ENCODE measurements around the gene ADK.

ADK gene

DNA sequence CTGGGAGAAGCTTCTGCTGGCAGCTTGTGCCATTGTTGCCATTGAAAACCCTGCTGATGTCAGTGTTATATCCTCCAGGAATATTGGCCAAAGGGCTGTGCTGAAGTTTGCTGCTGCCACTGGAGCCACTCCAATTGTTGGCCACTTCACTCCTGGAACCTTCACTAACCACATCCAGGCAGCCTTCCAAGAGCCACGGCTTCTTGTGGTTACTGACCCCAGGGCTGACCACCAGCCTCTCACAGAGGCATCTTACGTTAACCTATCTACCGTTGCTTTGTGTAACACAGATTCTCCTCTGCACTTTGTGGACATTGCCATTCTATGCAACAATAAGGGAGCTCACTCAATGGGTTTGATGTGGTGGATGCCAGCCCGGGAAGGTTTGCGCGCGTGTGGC is 220.7 kb downstream of the ADK start:
- DNase-seq = no peak

DNA sequence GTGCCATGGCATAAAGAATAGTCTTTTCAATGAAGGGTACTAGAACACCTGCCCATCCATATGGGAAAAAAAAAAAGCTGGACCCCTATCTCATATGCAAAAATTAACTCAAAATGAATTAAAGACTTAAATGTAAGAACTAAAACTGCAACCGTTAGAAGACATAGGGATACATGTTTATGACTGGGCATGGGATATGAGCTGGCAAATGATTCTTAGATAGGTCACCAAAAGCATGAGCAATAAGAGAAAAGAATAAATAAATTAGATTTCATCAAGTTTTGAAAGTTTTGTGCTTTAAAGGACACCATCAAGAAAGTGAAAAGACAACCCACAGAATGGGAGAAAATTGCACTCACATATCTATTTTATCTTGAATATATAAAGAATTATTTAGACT is 222.0 kb downstream of the ADK start:
- no peak for DNase-seq

- DNase-seq = no peak
Measured at GRCh38 chr10:74377476-74377875, 226.5 kb downstream of the ADK start.

- no peak for DNase-seq
Measured at GRCh38 chr10:74379474-74379873, 228.5 kb downstream of the ADK start.

GRCh38 chr10:74380795-74381194 is 229.8 kb downstream of the ADK start:
- DNase-seq = no peak

DNA sequence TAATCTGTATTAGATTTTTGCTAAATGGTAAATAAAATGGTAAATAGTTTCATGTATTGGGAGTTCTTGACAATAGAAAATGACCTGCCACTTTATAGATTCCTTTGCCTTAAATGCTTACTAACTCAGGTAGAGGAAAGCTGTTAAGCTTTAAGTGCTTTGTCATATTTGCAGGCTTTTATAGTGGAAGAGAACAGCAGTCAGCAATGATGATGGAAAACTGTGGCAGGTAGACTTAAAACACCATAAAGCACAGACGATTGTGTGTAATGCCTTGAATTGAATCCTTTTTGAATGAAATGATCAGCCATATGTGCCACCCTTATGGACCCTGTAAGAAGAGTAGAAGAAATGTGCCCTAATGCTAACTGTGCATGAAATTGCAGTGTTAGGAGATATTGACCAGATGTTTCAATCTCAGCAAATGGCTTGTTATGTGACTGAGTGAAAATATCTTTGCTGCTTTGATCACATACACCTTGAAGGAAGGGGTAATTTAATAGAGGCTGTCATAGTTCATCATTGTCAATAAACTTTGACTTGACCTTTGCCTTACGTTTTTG is 230.4 kb downstream of the ADK start:
- no peak for DNase-seq

DNA sequence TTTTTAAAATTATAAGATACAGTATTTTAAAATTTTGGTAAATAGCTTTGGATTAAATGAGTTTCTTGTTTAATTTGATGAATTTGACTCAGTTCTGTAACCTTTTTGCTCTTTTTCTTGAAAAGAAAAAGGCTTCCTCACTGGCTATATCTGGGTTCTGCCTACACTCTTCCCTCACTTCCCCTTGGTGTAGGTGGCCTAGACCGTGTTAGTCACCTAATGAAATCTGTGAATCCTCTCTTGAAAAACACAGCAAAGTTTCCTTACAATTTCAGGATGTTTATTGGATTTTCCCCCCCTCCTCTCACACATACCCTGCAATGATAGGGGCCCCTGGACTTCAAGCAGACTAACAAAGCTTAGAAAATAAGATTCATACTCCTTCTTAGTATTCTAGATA is 231.6 kb downstream of the ADK start:
- no peak for DNase-seq

GRCh38 chr10:74383642-74384041 is 232.6 kb downstream of the ADK start:
- no peak for DNase-seq

GRCh38 chr10:74384615-74385183 is 233.7 kb downstream of the ADK start:
- DNase-seq = no peak

GRCh38 chr10:74388801-74389200 is 237.8 kb downstream of the ADK start:
- no peak for DNase-seq

DNA sequence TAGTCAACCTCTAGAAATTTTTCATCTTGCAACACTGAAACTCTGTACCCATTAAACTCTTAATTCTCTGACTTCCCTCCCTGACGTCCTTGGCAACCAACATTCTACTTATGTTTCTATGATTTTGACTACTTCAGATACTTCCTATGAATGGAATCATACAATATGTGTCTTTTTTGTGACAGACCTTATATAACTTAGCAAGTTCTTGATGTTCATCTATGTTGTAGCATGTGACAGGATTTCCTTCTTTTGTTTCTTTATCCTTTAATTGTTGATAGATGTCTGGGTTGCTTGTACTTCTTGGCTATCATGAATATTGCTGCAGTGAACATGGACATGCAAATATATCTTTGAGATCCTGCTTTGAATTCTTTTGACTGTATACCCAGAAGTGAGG is 240.8 kb downstream of the ADK start:
- DNase-seq = no peak

DNA sequence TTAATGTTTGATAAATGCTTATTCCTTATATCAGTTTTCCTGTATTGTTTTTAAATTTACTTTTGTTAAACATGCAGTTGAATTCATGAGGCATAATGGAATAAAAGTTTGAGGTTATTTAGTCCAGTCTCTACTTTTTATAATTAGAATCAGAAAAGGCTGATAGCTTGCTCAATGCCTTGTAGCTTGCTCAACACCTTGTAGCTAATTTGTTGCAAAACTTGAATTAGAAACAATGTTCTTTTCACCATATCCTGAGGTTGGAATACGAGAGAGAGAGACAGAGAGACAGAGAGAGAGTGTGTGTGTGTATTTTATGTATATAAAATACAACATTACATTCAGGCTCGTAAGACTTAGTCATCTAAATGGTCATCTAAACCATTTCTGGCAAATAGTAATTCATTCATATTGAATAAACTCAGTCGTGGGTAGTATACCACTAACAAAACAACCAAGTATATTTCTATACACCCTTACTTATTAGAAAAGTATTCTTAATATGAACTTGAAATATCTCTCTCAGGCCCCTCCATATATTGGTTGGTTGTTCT is 243.5 kb downstream of the ADK start:
- no peak for DNase-seq

DNA sequence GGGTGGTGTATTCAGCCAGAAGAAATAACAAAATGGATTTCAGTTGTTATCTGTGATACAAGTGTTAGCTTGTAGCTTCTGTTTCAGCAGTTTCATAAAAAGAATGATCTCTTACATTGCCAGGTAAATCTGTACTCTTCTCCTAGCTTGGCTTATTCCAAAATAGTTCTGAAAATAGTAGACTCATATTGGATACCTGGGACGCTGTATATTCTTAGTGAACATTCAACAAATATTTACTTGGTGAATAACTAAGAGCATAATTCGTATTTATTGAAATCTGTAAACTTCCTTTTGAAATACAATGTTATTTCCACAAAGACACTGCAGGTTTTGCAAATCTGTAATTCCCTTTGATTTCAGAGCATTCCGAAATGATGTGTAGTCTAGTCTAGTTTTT is 249.2 kb downstream of the ADK start:
- no peak for DNase-seq

DNA sequence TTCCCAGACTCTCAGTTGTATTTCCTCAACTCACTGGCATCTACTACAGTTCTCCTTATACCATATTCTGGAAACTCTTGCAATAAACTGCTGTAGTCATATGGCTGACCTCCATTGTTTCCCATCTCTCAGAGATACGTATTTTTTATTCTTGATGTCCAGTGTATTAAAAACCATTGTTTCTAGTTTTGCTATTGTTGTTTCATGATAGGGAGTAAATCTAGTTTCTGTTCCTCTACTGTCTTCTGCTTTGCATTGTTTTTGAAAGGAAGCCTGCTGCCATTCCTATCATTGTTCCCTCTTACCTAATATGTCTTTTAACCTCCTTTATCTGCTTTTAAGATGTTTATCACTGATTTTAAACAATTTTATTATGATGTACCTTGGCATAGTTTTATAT is 255.0 kb downstream of the ADK start:
- no peak for DNase-seq

GRCh38 chr10:74415146-74415839 is 264.3 kb downstream of the ADK start:
- DNase-seq = no peak

- DNase-seq = no peak
Measured at GRCh38 chr10:74417397-74417796, 266.4 kb downstream of the ADK start.

DNA sequence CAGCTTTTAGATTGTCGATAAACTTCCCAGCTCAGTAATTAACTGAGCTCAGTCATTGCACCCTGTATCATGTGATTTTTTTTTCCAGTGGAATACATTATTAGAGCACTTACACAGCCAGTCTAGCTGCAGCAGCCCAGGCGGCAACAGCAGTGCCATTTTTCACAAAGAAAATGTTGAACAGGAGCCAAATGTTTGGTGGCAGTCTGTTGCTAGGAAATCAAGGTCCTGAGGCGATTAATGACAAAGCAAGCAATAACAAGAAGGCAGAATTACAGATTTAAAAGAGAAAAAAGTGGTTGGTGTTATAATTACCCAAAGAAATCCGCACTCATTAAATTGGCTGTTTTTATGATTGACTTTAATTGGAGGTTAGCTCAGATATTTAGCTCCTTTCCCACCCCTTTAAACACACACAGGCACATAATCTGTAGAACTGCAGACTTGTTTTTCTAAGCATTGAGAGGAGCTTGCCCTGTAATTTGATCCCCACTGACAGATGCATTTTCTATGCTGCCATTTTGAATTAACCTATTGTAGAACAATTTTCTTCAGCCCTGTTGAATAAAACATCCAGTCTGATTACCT is 267.4 kb downstream of the ADK start:
- no peak for DNase-seq

DNA sequence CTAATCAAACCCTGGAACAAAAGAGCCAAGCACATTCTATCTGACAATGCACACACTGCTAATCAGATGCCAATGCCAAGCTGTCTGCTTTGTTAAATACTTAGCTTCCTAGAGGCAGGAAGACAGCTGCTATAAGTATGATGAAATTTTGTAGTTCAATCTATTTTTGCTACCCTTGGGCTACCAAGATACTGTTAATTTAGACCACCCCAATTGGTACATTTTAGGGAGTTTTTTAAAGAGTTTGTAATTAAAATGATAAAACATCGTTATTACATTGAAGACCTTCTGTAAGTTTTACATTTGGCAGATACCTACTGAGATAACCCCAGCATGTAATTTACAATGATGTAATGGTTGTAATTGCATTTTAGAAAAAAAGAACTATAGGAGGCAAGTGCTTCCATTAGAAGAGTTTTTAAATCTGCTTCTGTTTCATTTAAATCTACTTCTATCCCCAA is 268.5 kb downstream of the ADK start:
- no peak for DNase-seq

DNA sequence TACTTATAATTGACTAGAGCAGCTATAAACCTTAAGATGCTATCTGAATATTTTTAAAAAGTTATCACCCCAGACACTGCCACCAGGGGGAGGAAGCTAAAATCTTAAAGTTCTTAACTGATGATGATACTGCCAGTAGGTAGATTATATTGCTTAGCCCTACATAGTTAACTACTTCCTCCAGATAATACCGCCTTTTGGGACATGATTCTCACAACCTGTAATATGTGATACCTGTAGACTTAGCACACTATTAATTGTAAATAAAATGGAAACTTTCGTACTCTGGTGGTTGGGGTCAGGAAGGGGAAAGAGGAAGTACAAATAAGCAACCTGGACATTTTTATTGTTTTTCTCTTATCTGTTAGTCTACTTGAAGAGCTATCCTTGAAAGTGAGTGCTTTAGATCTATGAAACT is 268.9 kb downstream of the ADK start:
- DNase-seq = no peak

DNA sequence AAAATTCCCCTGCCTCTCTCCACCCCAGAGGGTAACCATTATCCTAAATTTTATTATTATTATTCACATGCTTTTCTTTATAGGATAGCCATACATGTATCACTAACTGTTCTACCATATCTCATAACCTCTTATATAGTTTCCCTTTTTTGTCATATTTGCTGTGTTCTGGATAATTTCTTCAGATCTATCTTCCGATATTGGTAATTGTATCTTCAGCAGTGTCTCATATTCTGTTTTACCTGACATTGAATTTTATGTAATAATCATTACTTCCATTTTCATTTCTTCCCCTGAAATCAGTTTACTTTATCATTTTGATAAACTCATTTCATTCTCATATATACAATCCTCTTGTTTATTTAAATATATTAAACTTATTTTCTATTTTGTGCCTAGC is 273.5 kb downstream of the ADK start:
- DNase-seq = no peak

- no peak for DNase-seq
Measured at GRCh38 chr10:74425456-74426001, 274.5 kb downstream of the ADK start.

GRCh38 chr10:74431816-74432215 is 280.8 kb downstream of the ADK start:
- DNase-seq = no peak

DNA sequence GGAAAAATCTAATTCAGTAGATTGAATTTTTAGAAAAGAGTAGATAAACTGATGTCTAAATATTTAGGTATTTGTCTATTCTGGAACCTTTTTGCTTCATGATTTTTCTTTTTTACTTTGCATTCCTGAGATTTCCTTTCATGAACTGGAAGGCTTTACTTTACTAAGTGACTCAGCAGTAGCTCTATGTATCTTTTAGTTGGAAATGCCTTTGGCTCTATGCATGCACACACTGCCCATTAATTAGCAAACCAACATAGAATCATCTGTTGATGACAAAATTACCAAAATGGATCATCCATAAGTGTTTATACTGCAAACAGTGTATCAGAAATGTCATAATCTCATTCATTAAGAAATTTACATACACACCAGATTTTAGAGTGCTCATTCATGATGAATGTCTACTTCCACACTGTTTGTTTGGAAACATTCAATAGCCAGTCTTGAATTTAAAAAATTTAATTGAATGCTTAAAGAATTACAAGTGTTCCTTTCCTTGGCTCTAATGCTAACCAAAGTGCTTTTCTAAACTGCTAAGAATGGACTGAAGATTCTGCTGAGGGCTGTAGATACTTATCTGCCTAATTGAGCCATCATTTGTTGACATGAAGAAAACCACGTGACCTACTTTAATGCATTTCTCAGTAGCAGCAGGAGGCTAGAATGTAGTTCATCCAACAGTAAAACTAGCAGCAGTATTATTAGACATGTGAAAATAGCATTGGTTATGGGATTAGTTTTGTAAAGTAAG is 282.0 kb downstream of the ADK start:
- no peak for DNase-seq

All from activated CD4-positive, CD25-positive, alpha-beta regulatory T cell treated with anti-CD3 and anti-CD28 coated beads, Interleukin-2, amount 50 U/mL, for 72 hours (primary cell).